Measurements from ENCODE around the gene WDFY1.

WDFY1 gene

DNA sequence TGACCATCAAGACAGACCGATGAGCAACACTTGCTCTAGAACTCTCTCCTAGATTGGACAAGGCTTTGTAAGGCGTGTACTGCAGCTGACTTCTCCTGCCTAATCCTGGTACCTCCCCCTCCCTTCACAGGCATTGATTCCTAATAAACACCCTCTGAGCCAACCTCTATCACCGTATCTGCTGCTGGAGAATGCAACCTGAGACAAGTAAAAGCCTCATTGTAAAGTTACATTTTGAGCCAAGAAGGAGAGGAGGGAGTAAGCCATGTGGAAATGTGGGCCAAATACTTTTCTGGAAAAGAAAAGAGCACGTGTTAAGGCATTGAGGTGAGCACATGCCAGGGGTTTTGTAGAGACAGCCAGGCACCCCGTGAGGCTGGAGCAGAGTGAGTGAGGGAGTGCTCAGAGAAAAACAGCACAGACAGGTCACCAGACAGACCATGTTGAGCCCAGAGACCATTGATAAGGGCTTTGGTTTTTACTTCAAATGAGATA is 2.6 kb upstream of the WDFY1 start:
- Mint-ChIP-seq H3K4me3 (no peak overlapping the region), H3K4me1 (peaks cover 54% of the 10 kb centered on the region), H3K36me3 (ENCODE audit: low read depth) (peaks cover 5% of the 10 kb centered on the region), H3K9me3 (no peaks in the 10 kb centered on the region), H3K27ac (no peak overlapping the region), H3K27me3 (ENCODE audit: low read depth, poor library complexity) (peaks cover 3% of the 10 kb centered on the region)
- DNase-seq: no peak
- TF ChIP-seq CTCF (IDR thresholded peaks at IDR 0.05): no peak

GRCh38 chr2:223945755-223946154 is 620 bp upstream of the WDFY1 start:
- peaks cover 54% of the 10 kb centered on the region for H3K4me1 Mint-ChIP-seq
- H3K9me3 Mint-ChIP-seq: peaks cover 4% of the 10 kb centered on the region
- peaks cover 15% of the 10 kb centered on the region for H3K36me3 Mint-ChIP-seq (ENCODE audit: low read depth)
- no peak for TF ChIP-seq CTCF (IDR thresholded peaks at IDR 0.05)
- H3K4me3 Mint-ChIP-seq: peak overlapping the region; percentile 61
- no peaks in the 10 kb centered on the region for H3K27me3 Mint-ChIP-seq (ENCODE audit: low read depth, poor library complexity)
- no peak for DNase-seq
- H3K27ac Mint-ChIP-seq: no peak overlapping the region

DNA sequence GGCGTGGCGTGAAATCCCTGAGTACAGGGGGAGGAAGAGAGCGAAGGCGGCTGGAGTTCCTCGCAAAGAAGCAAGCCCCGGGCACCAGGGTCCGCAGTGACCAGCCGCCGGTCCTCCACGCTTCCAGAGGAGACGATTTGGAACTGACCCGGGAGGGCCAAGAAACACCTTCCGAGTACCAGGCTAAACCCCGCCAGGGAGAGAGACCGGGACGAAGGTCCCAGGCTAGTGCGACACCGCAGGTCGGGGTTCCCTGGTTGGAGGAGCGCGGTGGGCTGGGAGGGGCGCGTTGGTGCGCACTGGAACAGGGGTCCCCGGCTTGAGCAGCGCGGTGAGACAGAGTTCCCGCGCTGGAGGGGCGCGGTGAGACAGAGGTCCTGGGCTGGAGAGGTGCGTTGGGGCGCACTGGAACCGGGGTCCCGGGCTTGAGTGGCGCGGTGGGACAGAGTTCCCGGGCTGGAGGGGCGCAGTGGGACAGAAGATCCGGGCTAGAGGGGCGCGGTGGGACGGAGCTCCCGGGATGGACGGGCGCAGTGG is 901 bp downstream of the WDFY1 start:
- H3K27ac Mint-ChIP-seq: peak overlapping the region; percentile 71
- DNase-seq: peak; percentile 63
- peaks cover 4% of the 10 kb centered on the region for H3K9me3 Mint-ChIP-seq
- peaks cover 22% of the 10 kb centered on the region for H3K36me3 Mint-ChIP-seq (ENCODE audit: low read depth)
- TF ChIP-seq CTCF (IDR thresholded peaks at IDR 0.05): no peak
- no peaks in the 10 kb centered on the region for H3K27me3 Mint-ChIP-seq (ENCODE audit: low read depth, poor library complexity)
- H3K4me1 Mint-ChIP-seq: peaks cover 52% of the 10 kb centered on the region
- H3K4me3 Mint-ChIP-seq: peak overlapping the region; percentile 96

- Mint-ChIP-seq H3K9me3 (peaks cover 4% of the 10 kb centered on the region), H3K4me1 (peaks cover 52% of the 10 kb centered on the region), H3K4me3 (peak overlapping the region; percentile 96), H3K36me3 (ENCODE audit: low read depth) (peaks cover 23% of the 10 kb centered on the region), H3K27me3 (ENCODE audit: low read depth, poor library complexity) (no peaks in the 10 kb centered on the region), H3K27ac (no peak overlapping the region)
- no peak for DNase-seq
- TF ChIP-seq CTCF (IDR thresholded peaks at IDR 0.05): no peak
Measured at GRCh38 chr2:223943561-223944008, 1.6 kb downstream of the WDFY1 start.

GRCh38 chr2:223943135-223943534 is 2.0 kb downstream of the WDFY1 start:
- H3K27me3 Mint-ChIP-seq (ENCODE audit: low read depth, poor library complexity): no peaks in the 10 kb centered on the region

More at GRCh38 chr2:223943135-223943534, 2.0 kb downstream of the WDFY1 start:
- no peak for TF ChIP-seq CTCF (IDR thresholded peaks at IDR 0.05)
- Mint-ChIP-seq H3K4me3 (peak overlapping the region; percentile 96), H3K4me1 (peaks cover 52% of the 10 kb centered on the region), H3K9me3 (peaks cover 4% of the 10 kb centered on the region), H3K27ac (peak overlapping the region; percentile 79), H3K36me3 (ENCODE audit: low read depth) (peaks cover 23% of the 10 kb centered on the region)
- DNase-seq: no peak

All from nephron progenitor cell (in vitro differentiated cells).